Body of pancreas (tissue), 4 donors: ENCODE measurements around the gene HCRT.

ENCODE experiments used
- CTCF ChIP-seq, 7 experiments: fragments of 450-650 bp in 4 of 7; fragments of 200-600 bp in 3 of 7; sonication (generic) in 3 of 7; IDR thresholded peaks; one replicate each; pipeline ENCODE4 v1.5.1; 2016 to 2019; ENCODE audit warnings: antibody characterized with exemption in 7 of 7
- POLR2A ChIP-seq, 3 donors: fragments of 450-650 bp; IDR thresholded peaks; one replicate each; pipeline ENCODE4 v1.6.1; 2016; ENCODE audit warnings: antibody characterized with exemption in 3 of 3, mild to moderate bottlenecking in 2 of 3

DNA sequence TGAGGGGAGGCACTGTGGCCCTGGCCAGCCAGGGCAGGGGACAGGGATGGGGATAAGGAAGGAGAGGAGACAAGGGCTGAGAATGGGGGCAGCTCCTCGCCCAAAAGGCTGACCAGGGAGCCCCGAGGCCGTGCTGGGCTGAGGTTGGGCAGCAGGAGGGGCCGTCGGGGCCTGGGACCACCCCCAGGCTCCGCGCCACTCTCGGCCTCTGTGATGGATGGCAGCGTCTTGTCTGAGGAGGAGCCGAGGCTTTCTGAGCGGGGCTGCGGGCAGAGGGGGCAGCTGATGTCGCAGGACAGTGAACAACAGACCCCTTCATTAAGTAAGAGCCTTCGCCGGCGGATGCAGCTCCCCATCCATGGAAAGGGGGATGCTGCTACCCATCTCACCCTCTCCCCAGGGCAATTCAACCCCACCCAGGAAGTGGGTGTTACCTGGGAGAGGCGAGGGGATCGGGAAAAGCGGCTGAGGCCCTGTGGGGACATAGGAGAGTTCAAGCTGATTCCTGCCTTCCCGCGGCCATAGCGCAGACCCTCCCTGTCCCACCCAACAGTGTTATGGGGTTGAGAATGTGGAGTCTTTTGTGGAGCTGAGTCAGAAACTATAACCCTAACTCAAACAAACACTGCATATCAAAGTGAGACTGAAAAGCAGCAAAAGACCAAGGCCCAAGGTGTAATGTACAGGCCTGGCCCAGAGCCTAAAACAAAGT, 21.4 kb downstream of the HCRT start:
- TF ChIP-seq CTCF (IDR thresholded peaks at IDR 0.05): no peak
- TF ChIP-seq POLR2A (IDR thresholded peaks at IDR 0.05): no peak
